ENCODE measurements around the gene RERE.
A peak's percentile ranks its signal among the peaks of the same experiment; 100 is the strongest.
"Not testable (repeated sequence)": the region's sequence is repeated elsewhere in the genome, so short reads cannot be mapped to it uniquely, and the experiment has no call there.

Gene RERE

GRCh38 chr1:8448505-8448904, 368.9 kb downstream of the RERE start:
- not testable (repeated sequence) for DNase-seq (ENCODE audit: low spot score)

GRCh38 chr1:8447616-8448150, 369.8 kb downstream of the RERE start:
- DNase-seq (ENCODE audit: low spot score) = no peak

- not testable (repeated sequence) for DNase-seq (ENCODE audit: low spot score)
Observed at GRCh38 chr1:8446119-8446518, 371.3 kb downstream of the RERE start.

GRCh38 chr1:8443558-8444194, 373.8 kb downstream of the RERE start:
- no peak for DNase-seq (ENCODE audit: low spot score)

GRCh38 chr1:8441426-8441825, 376.0 kb downstream of the RERE start:
- no peak for DNase-seq (ENCODE audit: low spot score)

- no peak for DNase-seq (ENCODE audit: low spot score)
Observed at GRCh38 chr1:8439015-8439702, 378.3 kb downstream of the RERE start.

GRCh38 chr1:8438489-8438888, 379.0 kb downstream of the RERE start:
- no peak for DNase-seq (ENCODE audit: low spot score)

- DNase-seq (ENCODE audit: low spot score) = no peak
Observed at GRCh38 chr1:8437347-8437746, 380.1 kb downstream of the RERE start.

- no peak for DNase-seq (ENCODE audit: low spot score)
Observed at GRCh38 chr1:8435569-8436071, 381.8 kb downstream of the RERE start.

GRCh38 chr1:8434101-8434500, 383.3 kb downstream of the RERE start:
- DNase-seq (ENCODE audit: low spot score) = no peak

- no peak for DNase-seq (ENCODE audit: low spot score)
Observed at GRCh38 chr1:8431784-8432183, 385.7 kb downstream of the RERE start.

GRCh38 chr1:8431019-8431418, 386.4 kb downstream of the RERE start:
- peak; percentile 41 for DNase-seq (ENCODE audit: low spot score)

- no peak for DNase-seq (ENCODE audit: low spot score)
Observed at GRCh38 chr1:8430476-8430875, 387.0 kb downstream of the RERE start.

GRCh38 chr1:8429549-8430110, 387.8 kb downstream of the RERE start:
- no peak for DNase-seq (ENCODE audit: low spot score)

GRCh38 chr1:8428441-8428840, 389.0 kb downstream of the RERE start:
- DNase-seq (ENCODE audit: low spot score) = no peak

GRCh38 chr1:8427986-8428385, 389.5 kb downstream of the RERE start:
- DNase-seq (ENCODE audit: low spot score) = no peak

GRCh38 chr1:8427493-8427892, 389.9 kb downstream of the RERE start:
- DNase-seq (ENCODE audit: low spot score) = peak; percentile 48

GRCh38 chr1:8426996-8427395, 390.4 kb downstream of the RERE start:
- no peak for DNase-seq (ENCODE audit: low spot score)

GRCh38 chr1:8425781-8426161, 391.7 kb downstream of the RERE start:
- no peak for DNase-seq (ENCODE audit: low spot score)

GRCh38 chr1:8425150-8425780, 392.2 kb downstream of the RERE start:
- DNase-seq (ENCODE audit: low spot score) = no peak

- peak; percentile 51 for DNase-seq (ENCODE audit: low spot score)
Observed at GRCh38 chr1:8424539-8425116, 392.8 kb downstream of the RERE start.
